ENCODE measurements around the gene LPXN.
A peak's percentile ranks its signal among the peaks of the same experiment; 100 is the strongest.

LPXN gene

DNA sequence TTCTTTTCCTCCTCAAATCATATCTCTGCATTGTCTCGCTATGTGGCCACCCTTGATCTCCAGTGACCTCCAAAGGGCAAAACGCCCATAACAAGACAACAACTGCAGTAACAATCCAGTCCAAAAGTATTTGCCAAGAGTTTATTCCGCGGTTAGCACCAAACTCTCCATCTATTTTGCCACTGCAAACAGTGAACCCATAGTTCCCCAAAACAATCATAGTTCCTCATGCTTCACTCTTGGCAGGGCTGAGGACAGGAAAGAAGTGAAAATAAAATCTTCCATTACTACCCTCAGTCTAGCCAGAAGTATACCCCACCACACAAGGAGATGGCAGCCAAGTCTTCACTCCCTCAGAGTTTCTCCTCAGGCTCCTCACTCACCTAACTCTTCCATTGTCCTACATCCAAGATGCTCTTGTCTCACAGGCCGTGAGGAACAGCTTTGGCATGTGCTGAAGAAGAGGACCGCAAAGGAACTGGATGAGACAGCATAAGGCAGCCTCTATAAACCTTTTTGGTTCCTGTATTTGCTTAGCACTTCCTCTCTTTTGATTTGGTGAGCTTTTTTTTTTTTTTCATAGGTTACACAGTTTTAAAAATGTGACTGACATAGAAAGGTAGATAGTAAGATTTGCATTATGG lies at the start of gene LPXN:
Gene LPXN (minus strand): TSS at position 480 of the 644 bp plus-strand sequence. CDS start 84 bp downstream, at position 396.
- H3K9me3 ChIP-seq (ENCODE audit: control insufficient read depth, insufficient read depth, low read length), result no peaks in the 10 kb centered on the region
- no peak within 1 kb of the TSS for H3K9ac ChIP-seq (ENCODE audit: low read depth, low read length)
- H3K27ac ChIP-seq (ENCODE audit: low read depth, low read length), result no peak within 1 kb of the TSS
- H3K4me1 ChIP-seq (ENCODE audit: control insufficient read depth, insufficient read depth, low read length), result 0 out of 2 replicates have a peak, but pooled peaks cover 8% of the 10 kb centered on the region
- H3K27me3 ChIP-seq (ENCODE audit: control insufficient read depth, insufficient read depth, low read length), result no peaks in the 10 kb centered on the region
- H3K36me3 ChIP-seq (ENCODE audit: control insufficient read depth, insufficient read depth, low read length), result no peaks in the 10 kb centered on the region
- peak within 1 kb of the TSS; percentile 95; the same call in 1 of the 2 replicates for H3K4me3 ChIP-seq (ENCODE audit: low read depth, low read length)

- H3K9me3 ChIP-seq (ENCODE audit: control insufficient read depth, insufficient read depth, low read length), result no peaks in the 10 kb centered on the region
- no peak overlapping the region for H3K27ac ChIP-seq (ENCODE audit: low read depth, low read length)
- peaks cover 11% of the 10 kb centered on the region for H3K4me1 ChIP-seq (ENCODE audit: control insufficient read depth, insufficient read depth, low read length)
- peaks cover 75% of the 10 kb centered on the region for H3K36me3 ChIP-seq (ENCODE audit: control insufficient read depth, insufficient read depth, low read length)
- H3K27me3 ChIP-seq (ENCODE audit: control insufficient read depth, insufficient read depth, low read length), result no peaks in the 10 kb centered on the region
- H3K4me3 ChIP-seq (ENCODE audit: low read depth, low read length), result no peak overlapping the region
- H3K9ac ChIP-seq (ENCODE audit: low read depth, low read length), result no peak overlapping the region
These were observed 49.4 kb upstream of the LPXN start for GRCh38 chr11:58625086-58625485.

DNA sequence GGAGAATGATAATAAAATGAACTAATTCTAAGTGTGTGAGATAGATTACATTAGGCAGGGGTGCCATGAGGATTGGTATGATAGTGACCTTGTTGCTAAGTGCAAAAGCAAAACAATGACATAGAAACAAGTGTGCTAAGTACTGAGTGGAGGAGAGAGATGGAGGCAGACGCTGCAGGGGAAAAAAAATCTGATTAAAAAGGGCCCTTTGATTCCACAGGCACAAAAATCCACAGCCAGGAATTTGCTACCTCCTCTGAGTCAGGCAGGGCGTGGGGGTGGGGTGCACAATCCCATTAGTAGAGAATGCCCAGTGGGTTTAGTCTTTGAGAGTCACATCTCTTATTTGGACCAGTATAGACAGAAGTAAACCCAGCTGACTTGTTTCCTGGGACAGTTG lies 46.7 kb upstream of the LPXN start, which contains the start of gene CNTF:
Gene CNTF (plus strand): TSS at position 322 of the 400 bp plus-strand sequence. CDS start 88 bp downstream, outside the sequence.
- Histone ChIP-seq H3K9ac (ENCODE audit: low read depth, low read length) (no peak within 1 kb of the TSS), H3K9me3 (ENCODE audit: control insufficient read depth, insufficient read depth, low read length) (no peaks in the 10 kb centered on the region), H3K4me3 (ENCODE audit: low read depth, low read length) (no peak within 1 kb of the TSS), H3K36me3 (ENCODE audit: control insufficient read depth, insufficient read depth, low read length) (peaks cover 97% of the 10 kb centered on the region), H3K27me3 (ENCODE audit: control insufficient read depth, insufficient read depth, low read length) (no peaks in the 10 kb centered on the region), H3K27ac (ENCODE audit: low read depth, low read length) (no peak within 1 kb of the TSS), H3K4me1 (ENCODE audit: control insufficient read depth, insufficient read depth, low read length) (peaks cover 11% of the 10 kb centered on the region)

GRCh38 chr11:58621586-58622262 lies 46.1 kb upstream of the LPXN start:
- Histone ChIP-seq H3K27me3 (ENCODE audit: control insufficient read depth, insufficient read depth, low read length) (no peaks in the 10 kb centered on the region), H3K4me3 (ENCODE audit: low read depth, low read length) (no peak overlapping the region), H3K36me3 (ENCODE audit: control insufficient read depth, insufficient read depth, low read length) (peaks cover 97% of the 10 kb centered on the region), H3K9ac (ENCODE audit: low read depth, low read length) (no peak overlapping the region), H3K4me1 (ENCODE audit: control insufficient read depth, insufficient read depth, low read length) (peaks cover 11% of the 10 kb centered on the region), H3K9me3 (ENCODE audit: control insufficient read depth, insufficient read depth, low read length) (no peaks in the 10 kb centered on the region), H3K27ac (ENCODE audit: low read depth, low read length) (no peak overlapping the region)

DNA sequence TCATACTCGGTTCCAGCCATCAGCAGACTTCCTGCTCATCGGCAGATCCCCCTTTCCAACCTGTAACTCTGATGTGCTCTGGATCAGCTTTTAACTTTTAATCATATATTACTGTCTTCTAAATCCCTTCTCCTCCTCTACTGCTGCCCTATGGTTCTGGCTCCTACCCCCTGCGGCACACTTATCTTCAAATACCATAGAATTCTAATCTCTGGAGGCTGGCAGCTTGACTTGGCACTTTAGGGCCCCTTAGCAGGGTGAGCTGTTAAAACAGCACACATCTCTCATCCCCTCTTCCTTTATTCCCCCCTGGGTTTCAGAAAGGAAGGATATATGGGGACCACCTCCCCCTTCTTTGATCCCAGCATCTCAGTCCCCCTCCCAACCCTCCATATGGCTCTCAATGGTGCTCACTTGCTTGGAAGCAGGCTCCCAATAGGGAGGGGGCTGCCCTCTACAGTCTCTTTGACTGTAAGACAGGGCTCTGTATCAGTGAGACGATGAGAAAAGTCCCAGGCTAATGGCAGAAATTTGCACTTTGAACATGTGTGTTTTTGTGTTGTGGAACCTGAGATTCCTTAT lies 42.4 kb upstream of the LPXN start:
- no peaks in the 10 kb centered on the region for H3K4me1 ChIP-seq (ENCODE audit: control insufficient read depth, insufficient read depth, low read length)
- H3K36me3 ChIP-seq (ENCODE audit: control insufficient read depth, insufficient read depth, low read length), result peaks cover 99% of the 10 kb centered on the region
- H3K9ac ChIP-seq (ENCODE audit: low read depth, low read length), result no peak overlapping the region
- H3K4me3 ChIP-seq (ENCODE audit: low read depth, low read length), result no peak overlapping the region
- H3K9me3 ChIP-seq (ENCODE audit: control insufficient read depth, insufficient read depth, low read length), result no peaks in the 10 kb centered on the region
- H3K27ac ChIP-seq (ENCODE audit: low read depth, low read length), result no peak overlapping the region
- H3K27me3 ChIP-seq (ENCODE audit: control insufficient read depth, insufficient read depth, low read length), result no peaks in the 10 kb centered on the region

DNA sequence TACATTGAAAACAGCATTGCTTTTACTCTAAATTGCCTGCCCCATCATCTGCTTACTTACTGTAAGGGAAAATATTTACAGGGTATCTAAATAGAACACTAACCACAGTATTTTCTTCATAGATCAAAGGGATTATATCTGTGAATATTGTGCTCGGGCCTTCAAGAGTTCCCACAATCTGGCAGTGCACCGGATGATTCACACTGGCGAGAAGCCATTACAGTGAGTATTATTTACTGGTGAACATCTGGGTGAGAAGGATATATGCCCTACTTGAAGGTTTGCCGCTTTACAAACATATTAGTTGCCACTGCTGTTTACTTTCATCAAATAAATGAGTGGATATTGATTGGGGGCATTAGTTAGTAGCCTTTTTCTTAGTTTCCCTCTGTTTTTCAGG lies 40.9 kb upstream of the LPXN start:
- no peaks in the 10 kb centered on the region for H3K4me1 ChIP-seq (ENCODE audit: control insufficient read depth, insufficient read depth, low read length)
- no peaks in the 10 kb centered on the region for H3K9me3 ChIP-seq (ENCODE audit: control insufficient read depth, insufficient read depth, low read length)
- no peak overlapping the region for H3K27ac ChIP-seq (ENCODE audit: low read depth, low read length)
- no peak overlapping the region for H3K4me3 ChIP-seq (ENCODE audit: low read depth, low read length)
- H3K36me3 ChIP-seq (ENCODE audit: control insufficient read depth, insufficient read depth, low read length), result peaks cover 99% of the 10 kb centered on the region
- H3K27me3 ChIP-seq (ENCODE audit: control insufficient read depth, insufficient read depth, low read length), result no peaks in the 10 kb centered on the region
- no peak overlapping the region for H3K9ac ChIP-seq (ENCODE audit: low read depth, low read length)

DNA sequence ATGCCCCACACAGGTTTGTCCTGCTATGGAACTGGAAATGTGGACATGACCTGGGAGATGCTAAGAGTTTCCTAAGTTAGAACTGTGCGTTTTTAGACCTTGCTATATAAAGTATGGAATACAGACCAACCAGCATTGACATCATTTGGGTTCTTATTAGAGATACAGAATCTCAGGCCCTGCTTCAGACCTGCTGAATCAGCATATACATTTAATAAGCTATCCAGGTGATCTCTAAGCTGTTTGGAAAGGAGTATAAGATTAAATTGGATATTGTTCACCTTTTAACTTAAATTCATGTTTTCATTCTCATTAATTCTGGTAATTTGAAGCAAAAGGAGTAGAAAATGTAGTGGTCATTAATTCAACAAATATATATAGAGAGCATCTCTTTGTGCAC lies 39.9 kb upstream of the LPXN start:
- no peaks in the 10 kb centered on the region for H3K4me1 ChIP-seq (ENCODE audit: control insufficient read depth, insufficient read depth, low read length)
- peaks cover 99% of the 10 kb centered on the region for H3K36me3 ChIP-seq (ENCODE audit: control insufficient read depth, insufficient read depth, low read length)
- no peaks in the 10 kb centered on the region for H3K27me3 ChIP-seq (ENCODE audit: control insufficient read depth, insufficient read depth, low read length)
- H3K4me3 ChIP-seq (ENCODE audit: low read depth, low read length), result no peak overlapping the region
- H3K9me3 ChIP-seq (ENCODE audit: control insufficient read depth, insufficient read depth, low read length), result no peaks in the 10 kb centered on the region
- no peak overlapping the region for H3K27ac ChIP-seq (ENCODE audit: low read depth, low read length)
- H3K9ac ChIP-seq (ENCODE audit: low read depth, low read length), result no peak overlapping the region

DNA sequence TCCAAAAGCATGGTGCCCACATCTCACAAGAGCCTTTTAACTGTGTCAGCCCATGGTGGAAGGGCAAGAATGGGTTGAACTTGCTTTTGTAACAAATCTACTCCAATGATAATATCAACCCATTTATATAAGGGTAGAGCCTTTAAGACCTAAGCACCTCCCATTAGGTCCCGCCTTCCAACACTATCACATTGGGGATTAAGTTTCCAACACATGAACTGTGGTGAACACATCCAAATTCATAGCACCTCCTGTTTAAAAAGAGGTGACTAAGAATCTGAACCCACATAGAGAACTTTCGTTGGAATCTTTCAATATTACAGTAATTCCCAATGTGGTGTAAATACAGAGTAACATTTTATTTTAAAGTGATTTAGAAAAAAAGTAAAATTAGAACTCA lies 37.6 kb upstream of the LPXN start:
- Histone ChIP-seq H3K36me3 (ENCODE audit: control insufficient read depth, insufficient read depth, low read length) (peaks cover 92% of the 10 kb centered on the region), H3K9me3 (ENCODE audit: control insufficient read depth, insufficient read depth, low read length) (no peaks in the 10 kb centered on the region), H3K9ac (ENCODE audit: low read depth, low read length) (no peak overlapping the region), H3K27me3 (ENCODE audit: control insufficient read depth, insufficient read depth, low read length) (no peaks in the 10 kb centered on the region), H3K4me3 (ENCODE audit: low read depth, low read length) (no peak overlapping the region), H3K27ac (ENCODE audit: low read depth, low read length) (no peak overlapping the region), H3K4me1 (ENCODE audit: control insufficient read depth, insufficient read depth, low read length) (no peaks in the 10 kb centered on the region)

DNA sequence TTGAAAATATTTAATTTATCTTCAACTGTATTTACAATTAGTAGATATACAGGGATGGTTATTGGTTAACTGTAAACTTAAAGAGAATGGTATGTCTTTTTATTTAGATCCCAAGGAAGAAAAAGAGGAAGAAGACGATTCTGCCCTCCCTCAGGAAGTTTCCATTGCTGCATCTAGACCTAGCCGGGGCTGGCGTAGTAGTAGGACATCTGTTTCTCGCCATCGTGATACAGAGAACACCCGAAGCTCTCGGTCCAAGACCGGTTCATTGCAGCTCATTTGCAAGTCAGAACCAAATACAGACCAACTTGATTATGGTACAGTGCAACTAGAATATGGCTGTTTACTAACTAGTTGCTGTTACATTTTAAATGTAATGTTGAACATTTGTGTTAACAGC lies 34.1 kb upstream of the LPXN start:
- H3K4me3 ChIP-seq (ENCODE audit: low read depth, low read length), result no peak overlapping the region
- H3K27me3 ChIP-seq (ENCODE audit: control insufficient read depth, insufficient read depth, low read length), result no peaks in the 10 kb centered on the region
- H3K9me3 ChIP-seq (ENCODE audit: control insufficient read depth, insufficient read depth, low read length), result no peaks in the 10 kb centered on the region
- no peak overlapping the region for H3K9ac ChIP-seq (ENCODE audit: low read depth, low read length)
- H3K27ac ChIP-seq (ENCODE audit: low read depth, low read length), result no peak overlapping the region
- peaks cover 61% of the 10 kb centered on the region for H3K36me3 ChIP-seq (ENCODE audit: control insufficient read depth, insufficient read depth, low read length)
- H3K4me1 ChIP-seq (ENCODE audit: control insufficient read depth, insufficient read depth, low read length), result no peaks in the 10 kb centered on the region

DNA sequence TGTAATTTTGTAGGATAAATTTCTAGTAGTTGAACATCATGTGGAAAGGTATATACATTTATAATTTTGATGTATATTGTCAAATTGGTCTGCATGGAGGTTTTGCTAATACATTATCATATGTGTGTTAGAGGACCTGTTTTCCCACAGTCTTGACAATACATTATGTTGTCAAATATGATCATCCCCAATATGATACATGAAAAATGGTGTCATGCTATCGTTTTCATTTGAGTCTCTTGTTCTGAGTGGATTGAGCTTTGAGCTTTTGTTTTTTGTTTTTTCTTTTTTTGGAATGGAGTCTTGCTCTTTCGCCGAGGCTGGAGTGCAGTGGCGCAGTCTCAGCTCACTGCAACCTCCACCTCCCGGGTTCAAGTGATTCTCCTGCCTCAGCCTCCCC lies 32.7 kb upstream of the LPXN start:
- no peak overlapping the region for H3K4me3 ChIP-seq (ENCODE audit: low read depth, low read length)
- no peak overlapping the region for H3K27ac ChIP-seq (ENCODE audit: low read depth, low read length)
- H3K4me1 ChIP-seq (ENCODE audit: control insufficient read depth, insufficient read depth, low read length), result no peaks in the 10 kb centered on the region
- H3K9ac ChIP-seq (ENCODE audit: low read depth, low read length), result no peak overlapping the region
- no peaks in the 10 kb centered on the region for H3K27me3 ChIP-seq (ENCODE audit: control insufficient read depth, insufficient read depth, low read length)
- peaks cover 50% of the 10 kb centered on the region for H3K36me3 ChIP-seq (ENCODE audit: control insufficient read depth, insufficient read depth, low read length)
- no peaks in the 10 kb centered on the region for H3K9me3 ChIP-seq (ENCODE audit: control insufficient read depth, insufficient read depth, low read length)
